ENCODE data around the gene PARS2.

PARS2 gene

DNA sequence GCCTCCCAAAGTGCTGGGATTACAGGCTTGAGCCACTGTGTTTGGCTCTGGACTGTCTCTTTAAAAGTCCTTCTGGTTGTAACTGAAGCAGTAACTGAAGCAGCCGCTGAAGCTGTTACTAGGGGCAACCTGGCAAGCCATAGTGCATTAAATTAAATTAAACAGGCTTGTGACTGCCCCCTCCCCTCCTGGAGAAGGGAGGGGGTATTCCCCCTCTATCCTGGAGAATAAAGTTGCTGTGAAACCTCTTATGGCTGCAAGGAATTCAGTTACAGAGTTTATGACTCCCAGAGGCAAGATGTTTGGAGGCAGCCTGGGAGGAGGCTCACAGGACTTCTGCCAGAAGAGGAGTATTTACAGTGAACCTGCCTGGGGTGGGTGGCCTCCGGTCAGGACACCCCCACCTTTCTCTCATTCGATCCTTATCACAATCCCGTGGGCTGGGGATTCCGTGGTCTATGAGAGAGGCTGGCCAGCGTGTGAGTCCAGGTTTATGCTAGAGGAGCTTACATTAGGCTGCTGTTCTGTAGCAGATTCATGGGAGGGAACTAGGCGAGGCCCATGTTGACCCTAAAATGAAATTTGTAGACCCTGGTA, 28.5 kb upstream of the PARS2 start:
- TF ChIP-seq, protein P1, sequence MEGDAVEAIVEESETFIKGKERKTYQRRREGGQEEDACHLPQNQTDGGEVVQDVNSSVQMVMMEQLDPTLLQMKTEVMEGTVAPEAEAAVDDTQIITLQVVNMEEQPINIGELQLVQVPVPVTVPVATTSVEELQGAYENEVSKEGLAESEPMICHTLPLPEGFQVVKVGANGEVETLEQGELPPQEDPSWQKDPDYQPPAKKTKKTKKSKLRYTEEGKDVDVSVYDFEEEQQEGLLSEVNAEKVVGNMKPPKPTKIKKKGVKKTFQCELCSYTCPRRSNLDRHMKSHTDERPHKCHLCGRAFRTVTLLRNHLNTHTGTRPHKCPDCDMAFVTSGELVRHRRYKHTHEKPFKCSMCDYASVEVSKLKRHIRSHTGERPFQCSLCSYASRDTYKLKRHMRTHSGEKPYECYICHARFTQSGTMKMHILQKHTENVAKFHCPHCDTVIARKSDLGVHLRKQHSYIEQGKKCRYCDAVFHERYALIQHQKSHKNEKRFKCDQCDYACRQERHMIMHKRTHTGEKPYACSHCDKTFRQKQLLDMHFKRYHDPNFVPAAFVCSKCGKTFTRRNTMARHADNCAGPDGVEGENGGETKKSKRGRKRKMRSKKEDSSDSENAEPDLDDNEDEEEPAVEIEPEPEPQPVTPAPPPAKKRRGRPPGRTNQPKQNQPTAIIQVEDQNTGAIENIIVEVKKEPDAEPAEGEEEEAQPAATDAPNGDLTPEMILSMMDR (IDR thresholded peaks at IDR 0.05; ENCODE audit: low read depth, low read length, missing control alignments), result no peak
- no peak overlapping the region for H3K4me3 ChIP-seq (replicated peaks; ENCODE audit: low read depth, low read length)
- no peak for DNase-seq (ENCODE audit: extremely low read depth, low read depth)

DNA sequence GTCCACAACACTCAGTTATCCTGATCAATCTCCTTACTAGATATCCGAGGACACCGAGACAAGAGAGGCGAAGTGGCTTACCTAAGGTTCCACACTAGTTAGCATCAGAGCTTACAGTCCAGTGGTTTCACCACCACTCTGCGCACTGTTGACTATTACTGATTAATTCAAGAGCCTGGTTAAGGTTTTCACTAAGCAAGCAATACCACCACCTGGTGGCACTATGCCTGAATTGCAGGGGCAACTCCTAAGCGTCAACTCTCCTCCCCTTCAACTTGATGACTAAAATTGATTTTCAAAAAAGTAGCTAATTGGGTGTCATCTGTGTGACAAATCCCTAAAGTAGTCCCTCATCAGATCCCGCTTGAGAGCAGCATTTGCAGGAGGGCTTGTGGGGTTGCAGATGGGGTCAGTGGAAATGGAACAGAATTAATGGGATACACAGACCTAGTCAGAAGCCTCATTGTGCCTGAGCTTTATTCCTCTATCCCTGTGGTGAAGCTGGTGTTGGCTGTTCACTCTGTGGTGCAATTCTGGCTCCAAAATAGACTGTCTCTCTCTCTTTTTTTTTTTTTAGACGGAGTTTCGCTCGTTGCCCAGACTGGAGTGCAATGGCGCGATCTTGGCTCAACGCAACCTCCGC, 27.7 kb upstream of the PARS2 start:
- peak; percentile 33 for DNase-seq (ENCODE audit: extremely low read depth, low read depth)
- TF ChIP-seq, protein P1 (IDR thresholded peaks at IDR 0.05; ENCODE audit: low read depth, low read length, missing control alignments), result peak; percentile 89

DNA sequence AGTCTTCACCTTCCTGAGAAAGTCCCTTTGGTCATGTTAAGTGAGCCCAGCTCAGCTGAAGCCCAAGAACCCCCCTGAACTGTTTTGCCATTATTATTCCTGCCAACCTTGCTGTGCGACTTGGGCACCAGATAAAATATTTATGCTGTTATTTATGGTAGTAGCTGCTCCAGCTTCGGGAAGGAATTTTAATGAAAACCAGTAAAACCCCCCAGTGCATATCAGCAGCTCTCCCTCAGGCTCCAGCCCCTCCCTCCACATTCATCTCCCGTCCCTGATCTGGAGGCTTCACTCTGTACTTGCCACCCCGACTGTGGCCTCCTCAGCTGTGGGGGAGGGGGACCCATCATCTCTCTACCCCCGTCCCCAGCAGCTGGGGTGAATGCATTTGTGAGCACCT, 24.1 kb upstream of the PARS2 start:
- TF ChIP-seq, protein P1 (IDR thresholded peaks at IDR 0.05; ENCODE audit: low read depth, low read length, missing control alignments), result no peak
- H3K4me3 ChIP-seq (replicated peaks; ENCODE audit: low read depth, low read length), result no peak overlapping the region
- no peak for DNase-seq (ENCODE audit: extremely low read depth, low read depth)

More for the DNA sequence above, 27.7 kb upstream of the PARS2 start:
- no peak overlapping the region for H3K4me3 ChIP-seq (replicated peaks; ENCODE audit: low read depth, low read length)

DNA sequence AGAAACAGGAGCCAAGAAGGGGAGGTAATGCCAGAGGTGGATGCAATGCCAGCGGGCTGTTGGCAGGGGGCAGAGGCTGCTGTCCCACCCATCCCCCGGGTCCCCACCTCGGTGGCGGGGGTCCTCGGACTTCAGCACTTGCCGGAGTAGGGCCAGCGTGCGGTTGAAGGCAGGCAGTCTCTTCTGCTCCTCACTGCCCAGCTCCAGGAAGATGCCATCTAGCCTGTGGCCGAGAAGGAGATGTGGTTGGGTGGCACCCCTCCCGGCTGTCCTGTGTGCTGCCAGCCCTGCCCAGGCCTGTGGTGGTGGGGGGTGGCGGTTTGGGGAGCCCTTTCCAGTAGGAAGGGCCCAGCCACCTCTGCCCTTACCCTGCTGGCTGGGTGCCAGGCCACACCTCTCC, 23.3 kb upstream of the PARS2 start:
- H3K4me3 ChIP-seq (replicated peaks; ENCODE audit: low read depth, low read length), result no peak overlapping the region
- DNase-seq (ENCODE audit: extremely low read depth, low read depth), result no peak
- TF ChIP-seq, protein P1 (IDR thresholded peaks at IDR 0.05; ENCODE audit: low read depth, low read length, missing control alignments), result no peak

DNA sequence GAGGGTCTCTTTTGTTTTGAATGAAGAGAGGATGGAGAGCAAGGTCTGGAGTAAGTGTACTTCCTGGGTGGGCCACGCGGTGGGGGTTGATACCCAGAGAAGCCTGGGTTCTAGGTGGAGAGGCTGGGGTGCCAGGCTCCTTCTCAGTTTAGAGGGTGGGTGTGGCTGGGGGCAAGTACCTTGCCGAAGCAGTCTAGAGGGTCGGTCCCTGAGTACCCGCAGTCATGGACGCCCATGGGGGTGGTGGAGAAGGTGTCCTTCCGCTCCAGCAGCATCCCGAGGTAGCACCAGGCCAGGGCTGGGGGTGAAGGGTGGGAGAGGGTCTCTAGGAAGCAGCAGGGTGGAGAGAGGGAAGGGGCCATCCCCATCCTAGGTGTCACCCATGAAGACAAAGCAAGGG, 22.5 kb upstream of the PARS2 start:
- DNase-seq (ENCODE audit: extremely low read depth, low read depth), result no peak
- TF ChIP-seq, protein P1 (IDR thresholded peaks at IDR 0.05; ENCODE audit: low read depth, low read length, missing control alignments), result no peak
- H3K4me3 ChIP-seq (replicated peaks; ENCODE audit: low read depth, low read length), result no peak overlapping the region

DNA sequence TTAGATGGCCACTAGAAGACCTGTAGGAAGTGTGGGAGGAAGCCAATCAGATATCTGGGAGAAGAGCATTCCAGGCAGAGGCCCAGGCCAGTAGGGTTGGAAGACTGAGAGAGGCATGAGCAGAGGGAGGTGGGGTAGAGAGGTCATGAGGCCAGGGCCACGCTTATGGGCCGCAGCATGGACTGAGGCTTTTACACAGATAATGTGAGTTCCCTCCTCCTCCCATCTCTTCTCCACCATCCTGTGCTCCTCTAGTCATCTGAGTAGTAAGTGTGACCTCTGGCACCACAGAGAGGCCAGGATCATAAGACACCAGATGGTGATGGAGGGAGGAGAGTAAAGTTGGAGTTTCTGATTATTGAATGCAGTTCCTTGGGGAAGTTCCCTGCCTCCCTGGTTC, 19.7 kb upstream of the PARS2 start:
- no peak for DNase-seq (ENCODE audit: extremely low read depth, low read depth)
- TF ChIP-seq, protein P1 (IDR thresholded peaks at IDR 0.05; ENCODE audit: low read depth, low read length, missing control alignments), result no peak

More for the DNA sequence above, 19.7 kb upstream of the PARS2 start:
- no peak overlapping the region for H3K4me3 ChIP-seq (replicated peaks; ENCODE audit: low read depth, low read length)

All from HFF-Myc (cell line).